HepG2 (cell line): Measurements from ENCODE around the gene P2RX1. TPM values are rescaled to one million over a fixed set of nuclear protein-coding genes. Genes with fewer than 3 reads are reported as not detected.

Experiments
- ATAC-seq: fragments of 200-7000 bp; cut with Tn5 transposase; 3 replicates; pipeline ENCODE4 v1.9.1; 2020; ENCODE audit warnings: mild to moderate bottlenecking, moderate library complexity
- BruUV-seq: library from RNA; stranded (reverse); fragments of 400-500 nt; replicated peaks from 2 replicates; lab custom pipeline; 2021; lab: Mats Ljungman, UMichigan
- CTCF ChIA-PET: fragments of 300-600 bp; formaldehyde crosslinking; extraction: SDS; loops from one replicate; lab custom pipeline; 2021; ENCODE audit warnings: low total read pairs, inconsistent platforms, low intra/inter-chr PET ratio; lab: Yijun Ruan, JAX
- POLR2A ChIA-PET: fragments of 350-600 bp; sonication (Branson Sonifier 250); formaldehyde crosslinking; loops from one replicate; lab custom pipeline; 2020; ENCODE audit warnings: antibody characterized with exemption, inconsistent platforms; lab: Yijun Ruan, JAX
- DNase-seq: peaks from one replicate; pipeline ENCODE4 v3.0.0-alpha.2; 2015; ENCODE audit warnings: low spot score
- FAIRE-seq: peaks from 3 replicates; lab custom pipeline; 2011; peaks lifted over from hg19 to GRCh38; lab: Jason Lieb, UNC
- H2AFZ ChIP-seq: one replicate; pipeline ENCODE4 v1.6.1; 2011; ENCODE audit warnings: low read length, inconsistent platforms
- H3K27ac ChIP-seq: fragments of 300-600 bp; 3 replicates; pipeline ENCODE4 v1.8.0; 2011; ENCODE audit warnings: mixed run types, mild to moderate bottlenecking, mixed read lengths, low read length, inconsistent platforms; ENCODE audit not compliant: insufficient read depth; ENCODE audit errors: extremely low read length
- H3K27me3 ChIP-seq, 2 experiments: fragments of 200-600 bp in 1 of 2; 2 replicates in 1 of 2; 3 replicates in 1 of 2; pipeline versions ENCODE4 v1.6.0 to v1.8.0; 2011; ENCODE audit warnings: low read length in 2 of 2, mild to moderate bottlenecking in 2 of 2, moderate library complexity in 2 of 2, inconsistent platforms in 1 of 2; ENCODE audit not compliant: insufficient read depth in 2 of 2, control insufficient read depth in 1 of 2
- H3K36me3 ChIP-seq, 2 experiments: fragments of 200-600 bp in 1 of 2; replicated peaks in 1 of 2; 2 replicates in 1 of 2; 3 replicates in 1 of 2; pipeline versions ENCODE4 v1.5.1 to v1.8.0; 2011; ENCODE audit warnings: low read length in 2 of 2, inconsistent platforms in 1 of 2; ENCODE audit not compliant: insufficient read depth in 2 of 2, control insufficient read depth in 1 of 2
- H3K4me1 ChIP-seq: 2 replicates; pipeline ENCODE4 v1.5.1; 2012; ENCODE audit warnings: low read length, inconsistent platforms; ENCODE audit not compliant: insufficient read depth
- H3K4me2 ChIP-seq: 2 replicates; pipeline ENCODE4 v1.6.0; 2011; ENCODE audit warnings: low read depth, low read length, inconsistent platforms
- H3K4me3 ChIP-seq, 3 experiments: fragments of 200-600 bp in 1 of 3; sonication (generic), shearing (Covaris generic) in 1 of 3; replicated peaks in 1 of 3; 2 replicates each; pipeline ENCODE4 v1.5.1; 2011 to 2016; ENCODE audit warnings: low read length in 3 of 3, inconsistent platforms in 2 of 3, low read depth in 2 of 3, mild to moderate bottlenecking in 2 of 3, control low read depth in 1 of 3, mixed read lengths in 1 of 3; ENCODE audit not compliant: insufficient read depth in 1 of 3
- H3K79me2 ChIP-seq: one replicate; pipeline ENCODE4 v1.6.1; 2011; ENCODE audit warnings: low read length, inconsistent platforms; ENCODE audit not compliant: insufficient read depth
- H3K9ac ChIP-seq: 2 replicates; pipeline ENCODE4 v1.6.0; 2011; ENCODE audit warnings: mild to moderate bottlenecking, low read depth, low read length, inconsistent platforms; ENCODE audit not compliant: insufficient read depth
- H3K9me3 ChIP-seq: 2 replicates; pipeline ENCODE4 v1.5.1; 2012; ENCODE audit warnings: mild to moderate bottlenecking, low read length
- H4K20me1 ChIP-seq: 2 replicates; pipeline ENCODE4 v1.6.0; 2011; ENCODE audit warnings: inconsistent platforms, mild to moderate bottlenecking, low read length, moderate library complexity; ENCODE audit not compliant: insufficient read depth
- AKAP8 ChIP-seq: sonication (generic); formaldehyde crosslinking; IDR thresholded peaks from 2 replicates; pipeline ENCODE4 v1.5.1; 2020; ENCODE audit warnings: mild to moderate bottlenecking, missing genetic modification reagents
- ATAD3A ChIP-seq: sonication (generic); formaldehyde crosslinking; IDR thresholded peaks from 2 replicates; pipeline ENCODE4 v1.4.0; 2020; ENCODE audit warnings: missing genetic modification reagents
- BHLHE40 ChIP-seq: IDR thresholded peaks from 2 replicates; pipeline ENCODE4 v1.6.1; 2011; ENCODE audit warnings: low read length, improper control_type of control experiment
- CTCF ChIP-seq: sonication (generic); formaldehyde crosslinking; IDR thresholded peaks from 2 replicates; pipeline ENCODE4 v1.5.0; 2020; ENCODE audit warnings: mild to moderate bottlenecking, missing genetic modification reagents, moderate library complexity
- NCOA2 ChIP-seq: sonication (generic); formaldehyde crosslinking; IDR thresholded peaks from 2 replicates; pipeline ENCODE4 v1.8.0; 2022; ENCODE audit warnings: inconsistent platforms
- NKX3-1 ChIP-seq: sonication (generic); formaldehyde crosslinking; IDR thresholded peaks from 2 replicates; pipeline ENCODE4 v1.5.0; 2020; ENCODE audit warnings: missing genetic modification reagents
- RFX1 ChIP-seq: fragments of 450-650 bp; IDR thresholded peaks from 2 replicates; pipeline ENCODE4 v1.6.1; 2017
- SMC3 ChIP-seq: IDR thresholded peaks from 2 replicates; pipeline ENCODE4 v1.6.1; 2011; ENCODE audit warnings: low read length, improper control_type of control experiment
- STAT5B ChIP-seq: sonication (generic); formaldehyde crosslinking; IDR thresholded peaks from 2 replicates; pipeline ENCODE4 v1.4.0; 2020; ENCODE audit warnings: missing genetic modification reagents
- TIGD3 ChIP-seq: sonication (generic); formaldehyde crosslinking; IDR thresholded peaks from 2 replicates; pipeline ENCODE4 v1.5.1; 2020; ENCODE audit warnings: mild to moderate bottlenecking, missing genetic modification reagents, borderline replicate concordance
- ZEB1 ChIP-seq: IDR thresholded peaks from 2 replicates; pipeline ENCODE4 v1.6.1; 2012; ENCODE audit warnings: mild to moderate bottlenecking, low read depth, inconsistent platforms; ENCODE audit not compliant: insufficient replicate concordance
- ZNF101 ChIP-seq: sonication (generic); formaldehyde crosslinking; IDR thresholded peaks from 2 replicates; pipeline ENCODE4 v1.4.0; 2020; ENCODE audit warnings: mild to moderate bottlenecking, low read depth, missing genetic modification reagents, borderline replicate concordance
- ZNF263 ChIP-seq: sonication (generic); formaldehyde crosslinking; IDR thresholded peaks from 2 replicates; pipeline ENCODE4 v1.4.0; 2020; ENCODE audit warnings: missing genetic modification reagents
- ZNF274 ChIP-seq: sonication (generic); formaldehyde crosslinking; IDR thresholded peaks from 2 replicates; pipeline ENCODE4 v1.5.1; 2020; ENCODE audit warnings: mild to moderate bottlenecking, missing genetic modification reagents
- ZNF30 ChIP-seq: sonication (generic); formaldehyde crosslinking; IDR thresholded peaks from 2 replicates; pipeline ENCODE4 v1.5.0; 2020; ENCODE audit warnings: mild to moderate bottlenecking, missing genetic modification reagents
- ZNF549 ChIP-seq: sonication (generic); formaldehyde crosslinking; IDR thresholded peaks from 2 replicates; pipeline ENCODE4 v1.5.0; 2020; ENCODE audit warnings: missing genetic modification reagents
- ZNF552 ChIP-seq: sonication (generic); formaldehyde crosslinking; IDR thresholded peaks from 2 replicates; pipeline ENCODE4 v1.9.0; 2022; ENCODE audit warnings: missing genetic modification reagents, mild to moderate bottlenecking, borderline replicate concordance
- ZNF557 ChIP-seq: sonication (generic); formaldehyde crosslinking; IDR thresholded peaks from 2 replicates; pipeline ENCODE4 v1.4.0; 2020; ENCODE audit warnings: missing genetic modification reagents
- ZNF616 ChIP-seq: sonication (generic); formaldehyde crosslinking; IDR thresholded peaks from 2 replicates; pipeline ENCODE4 v1.5.0; 2020; ENCODE audit warnings: low read depth, mild to moderate bottlenecking, missing genetic modification reagents
- ZSCAN12 ChIP-seq: sonication (generic); formaldehyde crosslinking; IDR thresholded peaks from 2 replicates; pipeline ENCODE4 v1.9.0; 2021; ENCODE audit warnings: mild to moderate bottlenecking, missing genetic modification reagents
- WGBS: methylation state at CpG from one replicate; pipeline ENCODE4 v1.1.6; 2017; ENCODE audit warnings: low lambda C conversion rate; 5-methylcytosine and 5-hydroxymethylcytosine counted together
- in situ Hi-C: cut with HindIII; loops from 2 replicates; pipeline ENCODE4 v1.10.0; 2017; ENCODE audit warnings: low pct_unique_long_range_greater_than_20kb; ENCODE audit not compliant: extremely low pct_ligation_motif_present
- intact Hi-C: fragments of 100-400 bp; cut with micrococcal nuclease; formaldehyde crosslinking; loops from one replicate; pipeline ENCODE4 v1.10.0; 2022; ENCODE audit not compliant: unreplicated experiment
- polyA plus RNA-seq, 8 experiments: library from polyadenylated mRNA; depleted of rRNA in 3 of 8; stranded (reverse) in 7 of 8; unstranded in 1 of 8; fragments of >200 nt; fragmentation: Illumina TruSeq in 4 of 8; extraction: Trizol in 4 of 8; gene quantifications; 2 replicates each; pipeline versions ENCODE4 v1.2.1 to v1.2.3, GENCODE V29; 2011 to 2016; ENCODE audit warnings: low read depth in 4 of 8, missing spikeins in 1 of 8, mixed read lengths in 1 of 8; ENCODE audit not compliant: insufficient read depth in 1 of 8
- total RNA-seq, 5 experiments: library from RNA; depleted of rRNA; stranded (reverse); fragments of >200 nt; fragmentation: Illumina TruSeq; extraction: Trizol; gene quantifications; 2 replicates each; pipeline ENCODE4 v1.2.3, GENCODE V29; 2016; ENCODE audit warnings: low read depth in 1 of 5

The P2RX1 gene
- total and polyA plus RNA-seq, 2 of the 13 experiments (the other 11 are each of a cell fraction or from before 2014, with no cell fraction given) = 0.04 to 0.50 TPM

GRCh38 chr17:3887394-3887793 is 28.9 kb downstream of the P2RX1 start:
- Histone ChIP-seq H3K9me3 (no peaks in the 10 kb centered on the region), H3K27me3 (no peaks in the 10 kb centered on the region), H2AFZ (no peak overlapping the region), H3K79me2 (no peaks in the 10 kb centered on the region), H3K4me1 (peaks cover 10% of the 10 kb centered on the region), H4K20me1 (no peaks in the 10 kb centered on the region), H3K9ac (no peak overlapping the region), H3K4me2 (no peak overlapping the region), H3K27ac (no peak overlapping the region), H3K36me3 (no peaks in the 10 kb centered on the region; a peak in 1 of 5 replicates), H3K4me3 (no peak overlapping the region)
- FAIRE-seq (no peak), DNase-seq (no peak), ATAC-seq (no peak)
- TF ChIP-seq ZSCAN12 (CRISPR knock-in tag) = no peak
- no peak for TF ChIP-seq ZNF557
- TF ChIP-seq ZNF101 (CRISPR knock-in tag) = no peak
- no peak for TF ChIP-seq ZNF263 (CRISPR knock-in tag)
- no peak for TF ChIP-seq SMC3
- TF ChIP-seq NCOA2 (CRISPR knock-in tag) = no peak
- TF ChIP-seq TIGD3 (CRISPR knock-in tag) = no peak
- no peak for TF ChIP-seq RFX1
- no peak for TF ChIP-seq ZNF30 (CRISPR knock-in tag)
- WGBS = 68% methylated on average over 2 of the region's 2 CpGs
- intact Hi-C loops = no loop called here
- ChIA-PET POLR2A (no interaction called here), CTCF (no interaction called here)
- no TSS peak for BruUV-seq
- in situ Hi-C loops = no loop called here

GRCh38 chr17:3886776-3887175 is 29.5 kb downstream of the P2RX1 start:
- H3K4me1 ChIP-seq = peaks cover 6% of the 10 kb centered on the region
- no peak overlapping the region for H2AFZ ChIP-seq
- POLR2A ChIA-PET = no interaction called here
- no peaks in the 10 kb centered on the region for H4K20me1 ChIP-seq
- no peak for FAIRE-seq
- H3K9me3 ChIP-seq = no peaks in the 10 kb centered on the region
- CTCF ChIA-PET = no interaction called here
- 90% methylated on average over 8 of the region's 10 CpGs for WGBS
- no peak overlapping the region for H3K4me2 ChIP-seq
- in situ Hi-C loops = no loop called here
- H3K27ac ChIP-seq = no peak overlapping the region
- TF ChIP-seq ZNF274 (CRISPR knock-in tag) (no peak), NKX3-1 (CRISPR knock-in tag) (no peak), AKAP8 (CRISPR knock-in tag) (no peak), BHLHE40 (no peak), CTCF (CRISPR knock-in tag) (no peak), STAT5B (no peak), ZNF616 (no peak), ZEB1 (no peak), ZNF549 (no peak), ZNF552 (CRISPR knock-in tag) (no peak), ATAD3A (CRISPR knock-in tag) (no peak)
- H3K79me2 ChIP-seq = no peaks in the 10 kb centered on the region
- H3K4me3 ChIP-seq = no peak overlapping the region
- BruUV-seq = no TSS peak
- no peak for ATAC-seq
- no peak for DNase-seq
- H3K36me3 ChIP-seq = no peaks in the 10 kb centered on the region; a peak in 1 of 5 replicates
- H3K9ac ChIP-seq = no peak overlapping the region
- H3K27me3 ChIP-seq = no peaks in the 10 kb centered on the region
- intact Hi-C loops = no loop called here
